Stimulated activated CD8-positive, alpha-beta memory T cell treated with anti-CD3 and anti-CD28 coated beads, Interleukin-4, amount 100 ng/mL, for 24 hours (primary cell): ENCODE data around the gene RPS14.

Experiments used
- DNase-seq: peaks from one replicate; pipeline ENCODE4 v3.0.0-alpha.2; 2020; ENCODE audit warnings: low read depth

Gene RPS14

GRCh38 chr5:150400316-150401075 lies 49.0 kb downstream of the RPS14 start:
- no peak for DNase-seq

GRCh38 chr5:150399524-150400211 lies 49.9 kb downstream of the RPS14 start:
- no peak for DNase-seq

GRCh38 chr5:150398722-150399523 lies 50.6 kb downstream of the RPS14 start:
- no peak for DNase-seq

- no peak for DNase-seq
These were observed 51.5 kb downstream of the RPS14 start for GRCh38 chr5:150397782-150398721.

GRCh38 chr5:150397146-150397781 lies 52.3 kb downstream of the RPS14 start:
- no peak for DNase-seq

GRCh38 chr5:150396267-150396666 lies 53.3 kb downstream of the RPS14 start:
- DNase-seq, result no peak

- no peak for DNase-seq
These were observed 53.9 kb downstream of the RPS14 start for GRCh38 chr5:150395688-150395975.

GRCh38 chr5:150394912-150395687 lies 54.4 kb downstream of the RPS14 start:
- DNase-seq, result no peak

GRCh38 chr5:150394131-150394530 lies 55.4 kb downstream of the RPS14 start:
- DNase-seq, result no peak

GRCh38 chr5:150393096-150393645 lies 56.4 kb downstream of the RPS14 start:
- no peak for DNase-seq

- DNase-seq, result no peak
These were observed 56.9 kb downstream of the RPS14 start for GRCh38 chr5:150392680-150393079.
